IPS-15b (cell line): ENCODE measurements around the gene BOK.

Experiments used
- H3K27me3 ChIP-seq: one replicate; pipeline ENCODE4 v1.6.1; 2013; ENCODE audit warnings: low read length; ENCODE audit not compliant: control insufficient read depth, insufficient read depth
- H3K36me3 ChIP-seq: one replicate; pipeline ENCODE4 v1.6.1; 2013; ENCODE audit warnings: low read length; ENCODE audit not compliant: control insufficient read depth, insufficient read depth
- H3K4me1 ChIP-seq: one replicate; pipeline ENCODE4 v1.6.1; 2013; ENCODE audit warnings: mild to moderate bottlenecking, low read length; ENCODE audit not compliant: control insufficient read depth, insufficient read depth
- H3K4me3 ChIP-seq: one replicate; pipeline ENCODE4 v1.5.1; 2013; ENCODE audit warnings: low read depth, low read length
- H3K9ac ChIP-seq: one replicate; pipeline ENCODE4 v1.6.1; 2013; ENCODE audit warnings: low read depth, mild to moderate bottlenecking, low read length
- H3K9me3 ChIP-seq: one replicate; pipeline ENCODE4 v1.6.1; 2013; ENCODE audit warnings: mild to moderate bottlenecking, low read length; ENCODE audit not compliant: control insufficient read depth, insufficient read depth

The BOK gene

GRCh38 chr2:241551998-241552737, 6.4 kb upstream of the BOK start:
- no peaks in the 10 kb centered on the region for H3K27me3 ChIP-seq
- H3K36me3 ChIP-seq = no peaks in the 10 kb centered on the region
- no peak overlapping the region for H3K4me3 ChIP-seq
- H3K4me1 ChIP-seq = peaks cover 4% of the 10 kb centered on the region
- peak overlapping the region; percentile 8 for H3K9ac ChIP-seq
- no peaks in the 10 kb centered on the region for H3K9me3 ChIP-seq

GRCh38 chr2:241553512-241553830, 5.1 kb upstream of the BOK start:
- H3K9ac ChIP-seq = no peak overlapping the region
- peaks cover 9% of the 10 kb centered on the region for H3K27me3 ChIP-seq
- H3K4me3 ChIP-seq = no peak overlapping the region
- H3K9me3 ChIP-seq = no peaks in the 10 kb centered on the region
- H3K36me3 ChIP-seq = no peaks in the 10 kb centered on the region
- peaks cover 4% of the 10 kb centered on the region for H3K4me1 ChIP-seq

- H3K4me1 ChIP-seq = peaks cover 4% of the 10 kb centered on the region
- H3K27me3 ChIP-seq = peaks cover 9% of the 10 kb centered on the region
These were observed 4.6 kb upstream of the BOK start for GRCh38 chr2:241553981-241554380.

GRCh38 chr2:241554610-241555322, 3.8 kb upstream of the BOK start:
- H3K9ac ChIP-seq = no peak overlapping the region
- peaks cover 4% of the 10 kb centered on the region for H3K4me1 ChIP-seq
- no peak overlapping the region for H3K4me3 ChIP-seq
- H3K9me3 ChIP-seq = no peaks in the 10 kb centered on the region
- no peaks in the 10 kb centered on the region for H3K36me3 ChIP-seq
- peaks cover 9% of the 10 kb centered on the region for H3K27me3 ChIP-seq

More at GRCh38 chr2:241553981-241554380, 4.6 kb upstream of the BOK start:
- Histone ChIP-seq H3K4me3 (no peak overlapping the region), H3K9ac (no peak overlapping the region), H3K36me3 (no peaks in the 10 kb centered on the region), H3K9me3 (no peaks in the 10 kb centered on the region)

GRCh38 chr2:241555711-241556110, 2.8 kb upstream of the BOK start:
- peaks cover 4% of the 10 kb centered on the region for H3K4me1 ChIP-seq
- H3K27me3 ChIP-seq = peaks cover 9% of the 10 kb centered on the region
- H3K9ac ChIP-seq = no peak overlapping the region
- no peak overlapping the region for H3K4me3 ChIP-seq
- no peaks in the 10 kb centered on the region for H3K9me3 ChIP-seq
- H3K36me3 ChIP-seq = no peaks in the 10 kb centered on the region

GRCh38 chr2:241556746-241557145, 1.8 kb upstream of the BOK start:
- H3K9me3 ChIP-seq = no peaks in the 10 kb centered on the region
- H3K9ac ChIP-seq = no peak overlapping the region
- H3K27me3 ChIP-seq = peaks cover 9% of the 10 kb centered on the region
- H3K4me3 ChIP-seq = no peak overlapping the region
- H3K4me1 ChIP-seq = peaks cover 4% of the 10 kb centered on the region
- H3K36me3 ChIP-seq = no peaks in the 10 kb centered on the region

- H3K9ac ChIP-seq = no peak overlapping the region
- H3K36me3 ChIP-seq = peaks cover 2% of the 10 kb centered on the region
- H3K9me3 ChIP-seq = no peaks in the 10 kb centered on the region
- peaks cover 4% of the 10 kb centered on the region for H3K4me1 ChIP-seq
- H3K4me3 ChIP-seq = peak overlapping the region; percentile 56
- H3K27me3 ChIP-seq = peaks cover 9% of the 10 kb centered on the region
These were observed 997 bp downstream of the BOK start for GRCh38 chr2:241559323-241560161.

- H3K4me3 ChIP-seq = no peak overlapping the region
These were observed 1.8 kb downstream of the BOK start for GRCh38 chr2:241560162-241560882.

GRCh38 chr2:241560883-241561474, 2.4 kb downstream of the BOK start:
- no peak overlapping the region for H3K9ac ChIP-seq
- H3K27me3 ChIP-seq = peaks cover 9% of the 10 kb centered on the region
- no peaks in the 10 kb centered on the region for H3K9me3 ChIP-seq
- peaks cover 2% of the 10 kb centered on the region for H3K36me3 ChIP-seq
- H3K4me3 ChIP-seq = no peak overlapping the region
- peaks cover 1% of the 10 kb centered on the region for H3K4me1 ChIP-seq

More at GRCh38 chr2:241560162-241560882, 1.8 kb downstream of the BOK start:
- H3K4me1 ChIP-seq = peaks cover 4% of the 10 kb centered on the region
- H3K36me3 ChIP-seq = peaks cover 2% of the 10 kb centered on the region
- H3K9ac ChIP-seq = no peak overlapping the region
- peaks cover 9% of the 10 kb centered on the region for H3K27me3 ChIP-seq
- no peaks in the 10 kb centered on the region for H3K9me3 ChIP-seq

- H3K9me3 ChIP-seq = no peaks in the 10 kb centered on the region
- H3K36me3 ChIP-seq = peaks cover 2% of the 10 kb centered on the region
- no peak overlapping the region for H3K9ac ChIP-seq
- peaks cover 9% of the 10 kb centered on the region for H3K27me3 ChIP-seq
- H3K4me3 ChIP-seq = no peak overlapping the region
- no peaks in the 10 kb centered on the region for H3K4me1 ChIP-seq
These were observed 3.3 kb downstream of the BOK start for GRCh38 chr2:241561832-241562231.
